ENCODE results near the gene MYOG. TPM values are rescaled to one million over a fixed set of nuclear protein-coding genes. Genes with fewer than 3 reads are reported as not detected.

The MYOG gene
- total and polyA plus RNA-seq, 7 experiments from 2014 or later, result not detected

- peak overlapping the region in 1 of 9 donors; percentile 54 for H3K27ac Mint-ChIP-seq
- no peak for DNase-seq
- Histone ChIP-seq H3K27ac (ENCODE audit: low read depth, low read length) (no peak overlapping the region), H3K9me3 (ENCODE audit: control insufficient read depth in 2 of 3, low read length in 3 of 3) (no peaks in the 10 kb centered on the region), H3K36me3 (ENCODE audit: control insufficient read depth in 2 of 3, insufficient read depth in 3 of 3, low read length in 3 of 3) (no peaks in the 10 kb centered on the region), H3K4me1 (ENCODE audit: control insufficient read depth in 2 of 2, insufficient read depth in 2 of 2, low read length in 2 of 2) (no peaks in the 10 kb centered on the region), H3K4me3 (ENCODE audit: low read length) (no peak overlapping the region), H3K27me3 (ENCODE audit: control insufficient read depth in 2 of 2, insufficient read depth in 2 of 2, low read length in 2 of 2) (no peaks in the 10 kb centered on the region)
- intact Hi-C loops (cut with micrococcal nuclease), result loop anchor here in 1 of 2 donors (5.0 kb wide), 1 partner anchor 451 kb away; no protein-coding TSS in a partner anchor
- CTCF ChIA-PET, result interaction anchor here (1.2 kb wide), 1 partner anchor 14 kb away, joined by 6 read pairs; no protein-coding TSS in a partner anchor
- H3K9me3 Mint-ChIP-seq, result peaks cover 0 to 1% (median 0%) of the 10 kb centered on the region in 11 donors
- H3K27me3 Mint-ChIP-seq, result peaks cover 0 to 7% (median 4%) of the 10 kb centered on the region in 5 donors
- H3K4me1 Mint-ChIP-seq, result peaks cover 3 to 18% (median 5%) of the 10 kb centered on the region in 7 donors
- no peak overlapping the region for H3K4me3 Mint-ChIP-seq
- POLR2A ChIA-PET, result no interaction called here
- ATAC-seq, result no peak
- H3K36me3 Mint-ChIP-seq, result peaks cover 0 to 4% (median 0%) of the 10 kb centered on the region in 5 donors
Observed at GRCh38 chr1:203036135-203036534, 49.7 kb downstream of the MYOG start.

DNA sequence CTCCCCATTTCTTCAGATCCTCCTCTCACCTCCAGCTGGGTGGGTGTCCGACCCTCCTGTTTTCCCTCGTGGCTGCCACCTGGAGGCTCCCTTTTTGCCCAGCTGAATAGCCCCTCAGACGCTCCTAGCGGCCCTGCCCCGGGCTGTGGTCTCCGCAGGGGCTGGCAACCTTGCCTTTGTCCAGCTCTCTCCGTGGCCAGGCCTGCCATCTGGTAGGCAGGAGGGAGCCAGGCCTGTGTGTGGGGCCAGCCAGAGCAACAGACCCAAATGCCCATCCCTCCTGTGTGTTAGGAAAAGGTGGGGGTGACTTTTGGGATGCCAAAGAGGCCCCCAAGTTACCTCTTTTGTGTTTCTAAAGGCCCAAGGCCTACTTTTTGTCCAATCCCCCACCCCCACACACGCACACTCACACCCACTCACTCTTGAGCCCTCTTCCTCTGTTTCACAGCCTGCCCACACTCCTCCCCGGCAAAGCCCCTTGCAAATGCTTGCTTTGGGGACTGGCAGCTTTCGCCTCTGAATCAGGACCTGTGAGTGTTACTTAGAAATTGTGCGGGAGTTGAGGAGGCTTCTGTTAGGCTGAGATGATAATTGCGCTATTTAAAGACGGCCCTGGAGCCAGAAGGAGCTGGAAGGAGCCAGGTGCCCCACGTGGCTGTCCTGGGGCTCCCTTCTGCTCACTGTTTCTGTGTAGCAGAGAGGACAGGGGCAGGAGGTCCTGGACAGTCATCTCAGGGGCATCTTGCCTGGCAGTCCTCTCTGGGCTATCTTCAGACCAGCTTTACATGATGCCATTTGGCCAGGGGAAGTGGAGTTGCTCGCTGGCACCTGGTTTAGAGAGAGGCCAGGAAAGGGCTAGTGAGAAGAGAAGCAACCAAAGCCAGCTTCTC is 50.5 kb downstream of the MYOG start:
- peaks cover 0 to 7% (median 4%) of the 10 kb centered on the region in 5 donors for H3K27me3 Mint-ChIP-seq
- H3K4me1 Mint-ChIP-seq, result peaks cover 3 to 18% (median 5%) of the 10 kb centered on the region in 7 donors
- no peak overlapping the region for H3K27ac Mint-ChIP-seq
- Histone ChIP-seq H3K27ac (ENCODE audit: low read depth, low read length) (no peak overlapping the region), H3K4me3 (ENCODE audit: low read length) (no peak overlapping the region), H3K9me3 (ENCODE audit: control insufficient read depth in 2 of 3, low read length in 3 of 3) (no peaks in the 10 kb centered on the region), H3K27me3 (ENCODE audit: control insufficient read depth in 2 of 2, insufficient read depth in 2 of 2, low read length in 2 of 2) (no peaks in the 10 kb centered on the region), H3K36me3 (ENCODE audit: control insufficient read depth in 2 of 3, insufficient read depth in 3 of 3, low read length in 3 of 3) (no peaks in the 10 kb centered on the region), H3K4me1 (ENCODE audit: control insufficient read depth in 2 of 2, insufficient read depth in 2 of 2, low read length in 2 of 2) (no peaks in the 10 kb centered on the region)
- ChIA-PET POLR2A (no interaction called here), CTCF (interaction anchor here (0.6 to 1.2 kb wide), 2 partner anchors 13 to 623 kb away, joined by 3 to 6 read pairs; no protein-coding TSS in a partner anchor)
- intact Hi-C loops (cut with micrococcal nuclease), result loop anchor here in 1 of 2 donors (5.0 kb wide), 1 partner anchor 452 kb away; no protein-coding TSS in a partner anchor
- ATAC-seq (no peak), DNase-seq (no peak)
- H3K9me3 Mint-ChIP-seq, result no peaks in the 10 kb centered on the region
- peaks cover 0 to 4% (median 0%) of the 10 kb centered on the region in 5 donors for H3K36me3 Mint-ChIP-seq
- H3K4me3 Mint-ChIP-seq, result no peak overlapping the region

- no peaks in the 10 kb centered on the region for H3K27me3 ChIP-seq (ENCODE audit: control insufficient read depth in 2 of 2, insufficient read depth in 2 of 2, low read length in 2 of 2)
- H3K9me3 ChIP-seq (ENCODE audit: control insufficient read depth in 2 of 3, low read length in 3 of 3), result no peaks in the 10 kb centered on the region
- Mint-ChIP-seq H3K4me3 (no peak overlapping the region), H3K27ac (no peak overlapping the region), H3K36me3 (peaks cover 0 to 4% (median 0%) of the 10 kb centered on the region in 5 donors), H3K27me3 (peaks cover 0 to 6% (median 4%) of the 10 kb centered on the region in 5 donors), H3K4me1 (peaks cover 3 to 18% (median 5%) of the 10 kb centered on the region in 7 donors), H3K9me3 (no peaks in the 10 kb centered on the region)
- no peaks in the 10 kb centered on the region for H3K4me1 ChIP-seq (ENCODE audit: control insufficient read depth in 2 of 2, insufficient read depth in 2 of 2, low read length in 2 of 2)
- CTCF ChIA-PET, result interaction anchor here (0.6 to 1.5 kb wide), 3 partner anchors 8 to 623 kb away, joined by 3 to 4 read pairs (median 3); no protein-coding TSS in a partner anchor
- no peak overlapping the region for H3K4me3 ChIP-seq (ENCODE audit: low read length)
- H3K36me3 ChIP-seq (ENCODE audit: control insufficient read depth in 2 of 3, insufficient read depth in 3 of 3, low read length in 3 of 3), result no peaks in the 10 kb centered on the region
- no peak overlapping the region for H3K27ac ChIP-seq (ENCODE audit: low read depth, low read length)
- POLR2A ChIA-PET, result no interaction called here
- ATAC-seq (no peak), DNase-seq (no peak)
- intact Hi-C loops (cut with micrococcal nuclease), result loop anchor here in 1 of 2 donors (5.0 kb wide), 1 partner anchor 453 kb away; no protein-coding TSS in a partner anchor
Observed at GRCh38 chr1:203034422-203035110, 51.2 kb downstream of the MYOG start.

DNA sequence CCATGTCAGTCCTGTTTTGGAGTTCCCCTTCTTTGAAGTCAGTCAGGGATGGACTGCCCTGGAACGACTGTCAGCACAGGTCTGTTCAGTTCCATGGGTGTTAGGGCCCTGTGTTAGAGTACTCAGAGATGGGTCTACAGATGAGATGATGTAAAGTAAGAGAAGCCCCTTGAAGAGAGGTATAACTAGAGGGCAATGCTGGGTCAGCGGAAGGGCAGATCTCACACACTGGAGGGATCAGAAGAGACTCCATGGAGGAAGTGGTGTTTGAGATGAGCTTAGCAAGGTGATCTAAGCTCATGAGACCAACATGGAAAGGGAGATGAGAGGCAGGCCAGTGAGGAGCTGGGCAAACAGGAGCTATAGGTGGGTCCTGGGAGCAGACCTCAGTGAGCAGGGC is 51.9 kb downstream of the MYOG start:
- no peak for ATAC-seq
- Histone ChIP-seq H3K4me1 (ENCODE audit: control insufficient read depth in 2 of 2, insufficient read depth in 2 of 2, low read length in 2 of 2) (no peaks in the 10 kb centered on the region), H3K27me3 (ENCODE audit: control insufficient read depth in 2 of 2, insufficient read depth in 2 of 2, low read length in 2 of 2) (no peaks in the 10 kb centered on the region), H3K36me3 (ENCODE audit: control insufficient read depth in 2 of 3, insufficient read depth in 3 of 3, low read length in 3 of 3) (no peaks in the 10 kb centered on the region), H3K27ac (ENCODE audit: low read depth, low read length) (no peak overlapping the region), H3K9me3 (ENCODE audit: control insufficient read depth in 2 of 3, low read length in 3 of 3) (no peaks in the 10 kb centered on the region), H3K4me3 (ENCODE audit: low read length) (no peak overlapping the region)
- Mint-ChIP-seq H3K27me3 (peaks cover 0 to 3% (median 0%) of the 10 kb centered on the region in 5 donors), H3K27ac (no peak overlapping the region), H3K36me3 (no peaks in the 10 kb centered on the region), H3K4me3 (no peak overlapping the region), H3K4me1 (peaks cover 0 to 17% (median 0%) of the 10 kb centered on the region in 7 donors), H3K9me3 (no peaks in the 10 kb centered on the region)
- no peak for DNase-seq
- ChIA-PET CTCF (interaction anchor here (1.1 to 1.5 kb wide), 2 partner anchors 9 to 182 kb away, joined by 3 to 4 read pairs; no protein-coding TSS in a partner anchor), POLR2A (no interaction called here)
- intact Hi-C loops (cut with micrococcal nuclease), result no loop called here

- DNase-seq (no peak), ATAC-seq (no peak)
- Mint-ChIP-seq H3K27ac (no peak overlapping the region), H3K27me3 (peaks cover 0 to 3% (median 0%) of the 10 kb centered on the region in 5 donors), H3K4me3 (no peak overlapping the region), H3K36me3 (peaks cover 0 to 3% (median 0%) of the 10 kb centered on the region in 5 donors), H3K4me1 (peaks cover 0 to 18% (median 0%) of the 10 kb centered on the region in 7 donors), H3K9me3 (no peaks in the 10 kb centered on the region)
- H3K4me1 ChIP-seq (ENCODE audit: control insufficient read depth in 2 of 2, insufficient read depth in 2 of 2, low read length in 2 of 2), result no peaks in the 10 kb centered on the region
- no peak overlapping the region for H3K4me3 ChIP-seq (ENCODE audit: low read length)
- H3K27me3 ChIP-seq (ENCODE audit: control insufficient read depth in 2 of 2, insufficient read depth in 2 of 2, low read length in 2 of 2), result no peaks in the 10 kb centered on the region
- no peaks in the 10 kb centered on the region for H3K9me3 ChIP-seq (ENCODE audit: control insufficient read depth in 2 of 3, low read length in 3 of 3)
- ChIA-PET CTCF (interaction anchor here (1.5 kb wide), 1 partner anchor 9 kb away, joined by 4 read pairs; no protein-coding TSS in a partner anchor), POLR2A (no interaction called here)
- no peaks in the 10 kb centered on the region for H3K36me3 ChIP-seq (ENCODE audit: control insufficient read depth in 2 of 3, insufficient read depth in 3 of 3, low read length in 3 of 3)
- no peak overlapping the region for H3K27ac ChIP-seq (ENCODE audit: low read depth, low read length)
- intact Hi-C loops (cut with micrococcal nuclease), result no loop called here
Observed at GRCh38 chr1:203033287-203033686, 52.5 kb downstream of the MYOG start.

All from naive thymus-derived CD4-positive, alpha-beta T cell (primary cell).